ENCODE measurements around the gene GLI3.

Gene GLI3

GRCh38 chr7:42022791-42023190 lies 214.2 kb downstream of the GLI3 start:
- DNase-seq: no peak

DNA sequence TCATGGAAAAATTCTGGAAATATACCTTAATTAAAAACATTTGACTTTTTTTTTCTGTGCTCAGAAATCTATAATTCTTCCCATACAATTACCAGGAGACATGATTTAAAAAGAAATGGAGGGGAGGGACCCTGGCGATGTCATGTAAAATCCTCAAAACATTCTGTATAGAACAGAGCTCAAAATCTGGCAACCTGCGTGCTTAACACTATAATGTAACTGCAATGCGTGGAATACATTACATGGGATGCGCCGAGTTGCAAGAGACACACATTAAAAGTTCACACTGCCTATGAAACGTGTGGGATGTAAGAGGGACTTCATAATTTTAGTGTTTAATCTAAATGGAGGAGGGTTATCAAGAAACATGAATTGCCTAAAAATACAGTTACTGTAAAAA lies 215.0 kb downstream of the GLI3 start:
- no peak for DNase-seq

DNA sequence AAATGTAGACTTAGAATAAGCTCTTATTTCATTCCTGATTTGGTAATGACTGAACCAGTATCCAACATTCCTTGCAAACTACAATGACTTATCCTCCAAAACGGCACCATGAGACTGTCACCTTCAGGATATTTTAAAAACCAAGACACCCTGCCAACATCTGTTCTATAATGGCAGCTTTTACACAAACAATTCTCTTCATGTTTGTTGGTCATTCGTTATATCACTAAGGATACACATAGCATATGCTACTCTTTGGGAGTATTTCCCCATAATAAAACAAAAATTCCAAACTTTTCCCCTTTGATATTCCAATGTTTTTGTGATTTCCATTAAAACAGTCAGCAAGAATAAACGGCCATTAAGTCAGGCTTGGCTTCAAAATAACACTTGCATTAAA lies 215.4 kb downstream of the GLI3 start:
- DNase-seq: no peak

DNA sequence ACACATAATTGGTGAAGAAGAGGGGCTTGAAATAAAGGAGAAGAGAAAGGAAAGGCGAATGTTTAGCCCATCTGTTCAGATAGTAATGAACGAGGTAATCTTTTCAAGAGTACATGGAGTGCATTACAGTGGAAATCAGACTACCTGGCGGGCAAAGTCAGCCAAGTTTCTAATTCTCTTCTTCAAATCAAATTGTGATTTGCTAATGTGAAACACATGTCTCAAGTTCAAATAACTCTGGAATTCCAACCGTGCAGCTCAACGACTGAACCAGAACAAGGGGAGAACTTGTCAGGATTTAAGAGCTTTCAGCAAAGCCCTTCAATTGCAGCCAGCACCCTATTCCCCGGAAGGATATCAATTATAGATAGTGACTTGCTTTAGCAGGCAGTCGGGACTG lies 216.9 kb downstream of the GLI3 start:
- no peak for DNase-seq

GRCh38 chr7:42017349-42017986 lies 219.5 kb downstream of the GLI3 start:
- no peak for DNase-seq

DNA sequence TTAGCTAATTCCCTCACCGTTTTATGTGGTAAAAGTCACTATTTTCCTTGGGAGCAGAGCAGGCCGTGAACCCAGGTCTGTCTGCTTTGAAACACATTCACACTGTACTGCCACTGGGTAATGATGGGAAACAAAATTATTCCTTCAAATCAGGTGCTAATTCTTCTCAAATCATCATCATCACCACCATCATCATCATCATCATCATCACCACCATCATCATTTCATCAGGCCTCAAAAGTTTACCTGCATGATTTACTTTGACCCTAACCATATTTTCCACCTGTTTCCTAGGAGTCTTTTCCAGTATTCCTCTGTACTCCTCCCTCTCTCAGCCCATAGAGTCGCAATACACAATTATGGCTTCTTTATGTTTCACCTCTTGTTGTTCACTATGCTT lies 220.5 kb downstream of the GLI3 start:
- DNase-seq: no peak

GRCh38 chr7:42014625-42015618 lies 222.1 kb downstream of the GLI3 start:
- peak; percentile 61 for DNase-seq

DNA sequence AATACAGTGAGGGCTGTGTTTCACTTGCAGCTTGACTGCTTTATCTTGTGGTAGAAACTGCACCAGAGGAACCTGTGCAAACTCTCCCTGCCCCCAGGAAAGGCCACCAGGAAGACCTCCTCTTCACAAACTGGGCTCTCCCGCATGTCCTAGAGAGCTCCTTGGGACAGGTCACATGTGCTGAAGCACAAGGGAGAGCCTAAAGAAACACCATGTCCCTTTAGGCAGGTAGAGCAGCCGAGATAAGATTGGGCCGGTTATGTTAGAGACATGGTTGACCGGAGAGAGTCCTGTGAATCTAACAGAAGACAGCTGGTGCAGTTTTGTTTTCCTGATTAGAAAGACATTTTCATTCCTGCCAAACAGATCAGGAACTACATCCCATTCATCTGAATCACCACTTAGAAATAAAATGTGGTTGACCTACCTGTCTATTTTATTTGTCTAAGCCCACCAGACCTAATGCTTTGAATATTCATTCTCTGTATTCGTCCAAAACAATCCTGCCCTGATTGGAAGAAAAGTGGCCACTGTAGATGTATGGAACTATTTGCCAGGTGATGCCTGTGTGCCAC lies 224.1 kb downstream of the GLI3 start:
- DNase-seq: no peak

DNA sequence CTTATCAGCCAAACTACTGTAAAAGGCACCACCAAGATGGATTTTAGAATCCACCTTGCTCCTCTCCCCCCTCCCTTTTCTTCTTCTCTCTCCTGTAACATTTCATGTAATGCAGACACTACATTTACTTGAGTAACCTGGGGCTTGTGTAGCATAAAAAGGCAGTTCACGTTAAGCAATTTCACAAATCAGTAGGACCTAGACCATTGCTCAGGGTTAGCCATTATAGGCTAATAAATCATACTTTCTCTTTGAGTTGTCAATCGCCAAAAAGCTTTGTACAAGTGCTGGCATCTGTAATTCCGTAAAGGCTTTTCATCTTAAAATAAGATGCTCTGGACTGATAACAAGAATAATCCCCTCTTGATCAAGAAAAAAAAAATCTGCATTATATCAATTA lies 224.7 kb downstream of the GLI3 start:
- DNase-seq: no peak

DNA sequence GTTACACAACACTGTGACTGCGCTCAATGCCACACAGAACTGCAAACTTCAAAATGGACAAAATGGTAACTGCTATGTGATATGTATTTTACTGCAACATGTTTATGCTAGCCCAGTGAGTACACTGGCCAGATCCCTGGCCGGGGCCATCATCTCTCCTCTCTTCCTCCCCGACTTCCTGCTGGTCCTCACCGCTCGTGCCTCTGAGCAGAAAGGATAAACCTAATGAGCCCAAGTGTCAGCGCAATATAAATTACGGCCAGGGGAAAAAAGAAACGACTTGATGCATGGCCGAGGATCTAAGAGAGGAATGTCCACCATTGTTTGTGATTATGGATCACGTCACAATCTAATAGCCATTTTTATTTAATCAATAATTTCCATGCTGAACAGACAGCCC lies 225.2 kb downstream of the GLI3 start:
- DNase-seq: no peak

GRCh38 chr7:42010751-42011150 lies 226.3 kb downstream of the GLI3 start:
- DNase-seq: no peak

GRCh38 chr7:42006801-42007513 lies 230.1 kb downstream of the GLI3 start:
- DNase-seq: no peak

DNA sequence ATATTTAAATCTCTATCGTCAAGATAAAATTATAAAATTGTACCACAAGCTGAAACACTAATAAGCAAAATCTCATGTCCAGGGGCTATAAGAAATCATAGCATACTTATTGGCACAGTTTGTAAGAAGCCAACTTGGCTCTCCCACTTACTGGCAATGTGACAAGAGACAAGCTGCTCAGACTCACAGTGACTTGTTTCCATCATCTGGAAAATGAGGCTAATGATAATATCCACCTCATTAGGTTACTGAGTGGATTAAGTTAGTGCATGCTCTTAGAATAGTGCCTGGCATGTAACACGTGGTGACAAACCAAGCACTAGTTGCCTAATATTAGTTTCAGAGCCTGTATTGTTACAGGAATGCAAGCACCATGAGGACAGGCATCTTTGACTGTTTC lies 234.4 kb downstream of the GLI3 start:
- no peak for DNase-seq

DNA sequence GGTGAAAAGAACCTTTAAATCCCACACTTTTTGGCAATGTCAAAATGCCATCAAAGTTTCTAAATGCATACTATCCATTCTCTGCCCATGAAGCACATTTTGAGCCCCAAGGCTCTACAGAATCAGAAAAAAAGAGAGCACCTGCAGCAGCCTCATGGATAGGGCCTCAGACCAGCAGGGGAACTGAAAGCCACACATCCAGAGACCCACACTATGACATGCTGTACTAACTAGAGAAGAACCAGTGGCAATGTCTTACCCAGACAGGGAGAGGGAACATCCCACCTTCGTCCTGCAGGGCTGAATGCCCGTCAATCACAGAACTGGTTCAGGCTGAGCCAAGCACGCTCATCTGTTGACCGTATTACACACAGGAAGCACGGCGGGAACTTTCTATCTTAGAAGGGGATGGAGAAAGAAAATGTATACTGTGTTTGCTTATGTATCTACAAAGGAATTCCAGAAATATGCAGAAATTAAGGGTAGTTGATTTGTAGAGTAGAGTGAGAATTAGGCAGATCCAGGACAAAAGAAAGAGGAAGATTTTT lies 237.2 kb downstream of the GLI3 start:
- DNase-seq: no peak

DNA sequence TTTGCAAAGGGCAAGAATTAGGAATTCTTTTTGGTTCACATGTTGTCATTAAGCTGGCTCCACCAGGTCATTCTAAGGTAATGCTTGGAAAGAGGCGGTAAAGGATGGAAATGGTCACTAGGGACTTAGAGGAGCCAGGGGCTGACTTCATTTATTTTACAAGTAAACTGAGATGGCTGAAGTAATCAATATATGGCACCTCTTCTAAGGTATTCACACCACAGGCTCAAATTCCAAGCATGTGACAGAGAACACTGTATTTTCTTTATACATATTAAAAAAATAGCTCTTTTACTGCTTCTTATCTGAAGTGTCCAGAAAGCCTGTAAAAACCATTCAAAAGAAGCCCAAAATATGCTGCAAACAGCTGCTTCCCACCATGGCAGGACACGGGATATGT lies 239.0 kb downstream of the GLI3 start:
- DNase-seq: no peak

- DNase-seq: no peak
Measured at GRCh38 chr7:41997151-41997550, 239.9 kb downstream of the GLI3 start.

DNA sequence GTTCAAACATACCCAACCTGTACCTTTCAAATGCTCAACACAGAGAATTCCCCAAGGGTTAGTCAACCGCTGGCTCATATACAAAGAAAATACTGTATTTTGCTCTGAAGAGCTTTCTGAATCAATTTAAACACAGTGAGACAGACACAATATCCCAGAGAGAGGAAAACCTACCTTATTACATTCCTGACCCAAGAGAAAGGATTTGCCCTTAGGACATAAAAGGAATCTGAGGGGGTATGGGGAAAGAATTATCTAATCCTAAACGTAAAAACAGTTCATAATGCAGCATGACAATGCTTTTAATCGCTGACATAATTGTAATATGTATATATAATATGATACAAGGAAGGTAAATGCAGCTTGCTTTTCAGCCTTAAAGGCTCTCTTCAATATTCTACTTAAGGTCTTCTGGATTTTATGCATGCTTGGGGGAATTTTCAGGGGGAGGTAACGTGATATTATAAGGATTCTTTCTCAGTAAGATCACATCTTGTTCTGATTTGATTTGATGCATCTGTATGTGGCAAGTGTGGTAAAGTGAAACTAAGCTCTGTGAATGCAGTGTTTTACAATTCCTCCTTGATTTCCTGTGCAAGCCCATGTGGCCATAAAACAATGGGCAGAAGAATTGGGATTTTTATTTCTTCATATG lies 240.5 kb downstream of the GLI3 start:
- no peak for DNase-seq

- no peak for DNase-seq
Measured at GRCh38 chr7:41995632-41996271, 241.3 kb downstream of the GLI3 start.

GRCh38 chr7:41994746-41995110 lies 242.3 kb downstream of the GLI3 start:
- no peak for DNase-seq

GRCh38 chr7:41994036-41994745 lies 242.8 kb downstream of the GLI3 start:
- DNase-seq: no peak
